NT2/D1 (cell line): ENCODE measurements around the gene PDE3A.

ENCODE experiments used
- SUZ12 ChIP-seq: IDR thresholded peaks from 2 replicates; pipeline ENCODE4 v1.6.1; 2011; ENCODE audit not compliant: insufficient read length, insufficient read depth; ENCODE audit errors: extremely low read depth
- ZNF274 ChIP-seq: IDR thresholded peaks from 2 replicates; pipeline ENCODE4 v1.6.1; 2011; ENCODE audit warnings: mild to moderate bottlenecking, low read depth, low read length

GRCh38 chr12:20383612-20384011 is 15.3 kb downstream of the PDE3A start:
- TF ChIP-seq ZNF274 (no peak), SUZ12 (no peak)
